Fibroblast of mammary gland (primary cell): ENCODE data around the gene MND1.

Source experiments
- DNase-seq: peaks from one replicate; pipeline ENCODE4 v3.0.0-alpha.2; 2010; ENCODE audit warnings: low read depth
- H3K4me3 ChIP-seq: 2 replicates; pipeline ENCODE4 v1.5.1; 2011; ENCODE audit warnings: low read depth, mild to moderate bottlenecking, low read length, moderate library complexity; ENCODE audit not compliant: control insufficient read depth
- TF ChIP-seq, protein P1 (sequence below): conservative IDR thresholded peaks from 2 replicates; pipeline ENCODE4 v1.5.1; 2011; ENCODE audit warnings: low read depth, low read length, inconsistent platforms; ENCODE audit not compliant: control insufficient read depth, insufficient read depth

The MND1 gene

DNA sequence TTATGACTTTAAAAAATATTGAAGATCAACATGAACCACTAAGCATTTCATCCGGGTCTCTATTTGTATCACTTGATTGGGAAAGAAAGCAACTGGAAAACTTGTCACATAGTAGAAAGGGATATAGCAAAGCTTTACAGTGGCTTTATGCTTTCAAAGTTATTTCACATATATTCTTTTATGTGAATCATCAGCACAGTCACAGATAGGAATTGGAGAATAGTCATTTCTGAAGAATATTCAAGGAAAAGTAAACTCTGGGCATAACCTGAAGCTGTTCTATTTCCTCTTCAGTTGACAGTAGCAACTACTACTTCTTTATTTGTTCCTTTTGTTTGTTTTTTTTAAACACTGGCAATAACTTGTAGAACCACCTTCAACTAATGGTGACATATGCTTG lies 50.5 kb downstream of the MND1 start:
- no peak overlapping the region for H3K4me3 ChIP-seq
- TF ChIP-seq, protein P1, sequence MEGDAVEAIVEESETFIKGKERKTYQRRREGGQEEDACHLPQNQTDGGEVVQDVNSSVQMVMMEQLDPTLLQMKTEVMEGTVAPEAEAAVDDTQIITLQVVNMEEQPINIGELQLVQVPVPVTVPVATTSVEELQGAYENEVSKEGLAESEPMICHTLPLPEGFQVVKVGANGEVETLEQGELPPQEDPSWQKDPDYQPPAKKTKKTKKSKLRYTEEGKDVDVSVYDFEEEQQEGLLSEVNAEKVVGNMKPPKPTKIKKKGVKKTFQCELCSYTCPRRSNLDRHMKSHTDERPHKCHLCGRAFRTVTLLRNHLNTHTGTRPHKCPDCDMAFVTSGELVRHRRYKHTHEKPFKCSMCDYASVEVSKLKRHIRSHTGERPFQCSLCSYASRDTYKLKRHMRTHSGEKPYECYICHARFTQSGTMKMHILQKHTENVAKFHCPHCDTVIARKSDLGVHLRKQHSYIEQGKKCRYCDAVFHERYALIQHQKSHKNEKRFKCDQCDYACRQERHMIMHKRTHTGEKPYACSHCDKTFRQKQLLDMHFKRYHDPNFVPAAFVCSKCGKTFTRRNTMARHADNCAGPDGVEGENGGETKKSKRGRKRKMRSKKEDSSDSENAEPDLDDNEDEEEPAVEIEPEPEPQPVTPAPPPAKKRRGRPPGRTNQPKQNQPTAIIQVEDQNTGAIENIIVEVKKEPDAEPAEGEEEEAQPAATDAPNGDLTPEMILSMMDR = no peak
- no peak for DNase-seq

DNA sequence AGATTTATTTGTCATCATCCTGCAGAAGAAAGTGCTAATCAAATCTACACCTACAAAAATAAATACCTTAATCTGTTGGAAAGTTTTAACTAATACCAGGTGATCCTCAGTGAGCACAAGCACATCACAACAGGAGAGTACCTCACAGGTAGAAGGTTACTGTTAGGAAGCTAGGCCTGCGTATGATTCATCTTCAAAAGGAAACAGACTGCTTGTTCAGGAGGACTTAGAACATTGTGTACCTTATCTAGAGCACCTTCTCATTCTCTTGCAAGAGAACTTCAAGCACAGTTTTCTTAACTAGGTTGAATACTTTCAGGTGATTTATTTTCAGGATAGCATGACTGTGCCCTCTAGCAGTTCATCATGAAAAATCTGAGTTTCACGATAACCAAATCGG lies 54.2 kb downstream of the MND1 start:
- no peak for DNase-seq
- H3K4me3 ChIP-seq = no peak overlapping the region
- TF ChIP-seq, protein P1 = no peak

DNA sequence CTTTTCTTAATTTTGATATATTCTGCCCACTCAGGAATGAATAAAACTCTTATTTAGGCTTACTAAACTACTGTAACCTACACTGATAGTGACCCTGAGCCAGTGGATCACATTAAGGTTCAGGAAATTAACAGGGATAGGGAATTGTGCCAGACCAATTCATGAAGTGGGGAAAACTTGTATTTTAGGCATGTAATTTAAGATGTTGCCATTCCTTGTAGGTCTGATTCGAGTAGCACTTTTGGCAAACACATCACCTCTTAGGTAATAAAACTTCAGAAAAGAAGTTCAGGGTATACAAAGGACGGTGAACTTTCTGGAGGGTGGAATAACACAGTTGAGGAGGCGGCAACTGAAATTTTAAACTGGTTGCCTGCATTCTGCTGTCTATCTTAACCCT lies 54.9 kb downstream of the MND1 start:
- no peak overlapping the region for H3K4me3 ChIP-seq
- TF ChIP-seq, protein P1 = no peak
- DNase-seq = no peak

DNA sequence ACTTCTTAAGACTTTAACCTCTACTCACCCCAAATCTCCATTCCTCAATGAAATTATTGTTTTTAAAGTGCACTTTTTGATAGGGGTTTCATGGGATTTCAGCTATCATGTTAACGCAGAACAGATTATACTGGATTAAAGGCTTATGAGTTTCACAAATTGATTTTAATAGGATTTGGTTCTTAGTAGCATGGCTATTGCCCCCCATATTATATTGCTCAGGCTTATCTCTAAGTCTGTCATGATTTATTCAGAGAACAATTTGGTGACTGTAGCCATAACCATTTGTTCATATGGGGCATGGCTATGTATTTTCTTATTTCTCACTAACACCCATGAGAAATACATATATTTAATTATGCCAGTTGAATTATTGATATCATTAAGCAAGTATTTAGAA lies 57.0 kb downstream of the MND1 start:
- H3K4me3 ChIP-seq = no peak overlapping the region
- DNase-seq = no peak
- TF ChIP-seq, protein P1 = no peak

DNA sequence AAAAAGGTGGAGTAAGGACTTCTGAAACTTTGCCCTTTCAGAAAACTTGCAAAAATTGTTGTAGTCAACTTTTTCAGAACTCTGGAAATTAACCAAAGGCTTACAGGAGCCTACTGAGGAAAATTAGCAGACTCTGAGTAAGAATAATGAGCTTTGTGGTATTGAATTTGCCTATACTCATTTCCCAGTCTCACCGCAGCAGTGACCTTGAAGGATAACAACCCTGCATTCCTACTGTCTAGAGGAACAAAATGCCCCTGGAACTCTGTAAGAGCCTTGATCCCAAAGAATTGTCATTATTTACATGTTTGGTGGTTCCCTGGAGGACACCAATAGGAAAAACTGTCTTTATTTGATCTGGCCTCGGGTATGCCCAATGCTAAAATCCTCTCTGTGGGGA lies 57.9 kb downstream of the MND1 start:
- H3K4me3 ChIP-seq = no peak overlapping the region
- TF ChIP-seq, protein P1 = no peak
- DNase-seq = no peak

DNA sequence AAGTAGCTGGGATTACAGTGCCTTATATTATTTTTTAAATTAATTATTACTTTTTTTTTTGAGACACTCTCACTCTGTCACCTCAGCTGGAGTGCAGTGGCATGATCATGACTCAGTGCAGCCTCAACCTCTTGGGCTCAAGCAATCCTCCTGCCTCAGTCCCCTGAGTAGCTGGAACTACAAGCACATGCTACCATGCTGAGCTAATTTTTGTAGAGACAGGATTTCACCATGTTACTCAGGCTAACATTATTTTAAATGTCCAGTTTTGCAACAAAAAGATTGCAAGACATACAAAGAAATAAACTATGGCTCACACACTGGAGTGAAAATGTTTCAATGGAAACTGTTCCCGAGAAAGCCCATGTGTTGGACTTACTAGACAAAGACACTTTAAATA lies 59.2 kb downstream of the MND1 start:
- H3K4me3 ChIP-seq = no peak overlapping the region
- DNase-seq = peak; percentile 18
- TF ChIP-seq, protein P1 = no peak

DNA sequence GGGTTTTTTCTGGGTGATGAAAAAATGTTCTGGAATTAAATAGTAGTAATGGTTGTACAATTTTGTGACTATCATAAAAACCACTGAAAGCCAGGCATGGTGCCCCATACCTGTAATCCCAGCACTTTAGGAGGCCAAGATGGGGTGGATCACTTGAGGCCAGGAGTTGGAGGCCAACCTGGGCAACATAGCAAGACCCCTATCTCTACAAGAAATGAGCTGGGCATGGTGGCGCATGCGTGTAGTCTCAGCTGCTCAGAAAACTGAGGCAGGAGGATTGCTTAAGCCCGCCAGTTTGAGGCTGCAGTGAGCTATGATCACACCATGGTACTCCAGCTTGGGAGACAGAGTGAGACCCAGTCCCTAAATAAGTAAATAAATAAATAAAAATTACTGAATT lies 63.4 kb downstream of the MND1 start:
- H3K4me3 ChIP-seq = no peak overlapping the region
- TF ChIP-seq, protein P1 = no peak
- DNase-seq = no peak
